Stomach smooth muscle (tissue), 2 donors: ENCODE measurements around the gene ENO1.

Source experiments
- H3K27ac ChIP-seq: one replicate; pipeline ENCODE4 v1.7.0; 2013; ENCODE audit warnings: mild to moderate bottlenecking, low read length, inconsistent platforms
- H3K27me3 ChIP-seq, 2 donors: one replicate each; pipeline ENCODE4 v1.7.0; 2013; ENCODE audit warnings: low read length in 2 of 2; ENCODE audit not compliant: insufficient read depth in 2 of 2, control insufficient read depth in 1 of 2
- H3K36me3 ChIP-seq, 2 donors: one replicate each; pipeline ENCODE4 v1.7.0; 2013; ENCODE audit warnings: low read length in 2 of 2; ENCODE audit not compliant: control insufficient read depth in 2 of 2, insufficient read depth in 2 of 2
- H3K4me1 ChIP-seq: one replicate; pipeline ENCODE4 v1.7.0; 2013; ENCODE audit warnings: low read length; ENCODE audit not compliant: control insufficient read depth, insufficient read depth
- H3K4me3 ChIP-seq, 2 donors: one replicate each; pipeline ENCODE4 v1.7.0; 2013; ENCODE audit warnings: low read length in 2 of 2
- H3K9ac ChIP-seq, 2 donors: one replicate each; pipeline ENCODE4 v1.7.0; 2013; ENCODE audit warnings: low read length in 2 of 2, mild to moderate bottlenecking in 1 of 2
- H3K9me3 ChIP-seq, 2 donors: one replicate each; pipeline ENCODE4 v1.7.0; 2013; ENCODE audit warnings: low read length in 2 of 2; ENCODE audit not compliant: control insufficient read depth in 2 of 2
- donor health status: healthy.
- donor health status: Pancreatic carcinoma.

The ENO1 gene

GRCh38 chr1:8879464-8879921 lies 1.0 kb upstream of the ENO1 start:
- H3K27me3 ChIP-seq, result no peaks in the 10 kb centered on the region
- peak overlapping the region; percentile 92 for H3K27ac ChIP-seq
- peaks cover 2 to 4% of the 10 kb centered on the region in 2 donors for H3K36me3 ChIP-seq
- no peaks in the 10 kb centered on the region for H3K9me3 ChIP-seq
- peak overlapping the region; percentile 51 to 91 for H3K4me3 ChIP-seq
- peaks cover 35% of the 10 kb centered on the region for H3K4me1 ChIP-seq
- peak overlapping the region in 1 of 2 donors; percentile 97 for H3K9ac ChIP-seq

DNA sequence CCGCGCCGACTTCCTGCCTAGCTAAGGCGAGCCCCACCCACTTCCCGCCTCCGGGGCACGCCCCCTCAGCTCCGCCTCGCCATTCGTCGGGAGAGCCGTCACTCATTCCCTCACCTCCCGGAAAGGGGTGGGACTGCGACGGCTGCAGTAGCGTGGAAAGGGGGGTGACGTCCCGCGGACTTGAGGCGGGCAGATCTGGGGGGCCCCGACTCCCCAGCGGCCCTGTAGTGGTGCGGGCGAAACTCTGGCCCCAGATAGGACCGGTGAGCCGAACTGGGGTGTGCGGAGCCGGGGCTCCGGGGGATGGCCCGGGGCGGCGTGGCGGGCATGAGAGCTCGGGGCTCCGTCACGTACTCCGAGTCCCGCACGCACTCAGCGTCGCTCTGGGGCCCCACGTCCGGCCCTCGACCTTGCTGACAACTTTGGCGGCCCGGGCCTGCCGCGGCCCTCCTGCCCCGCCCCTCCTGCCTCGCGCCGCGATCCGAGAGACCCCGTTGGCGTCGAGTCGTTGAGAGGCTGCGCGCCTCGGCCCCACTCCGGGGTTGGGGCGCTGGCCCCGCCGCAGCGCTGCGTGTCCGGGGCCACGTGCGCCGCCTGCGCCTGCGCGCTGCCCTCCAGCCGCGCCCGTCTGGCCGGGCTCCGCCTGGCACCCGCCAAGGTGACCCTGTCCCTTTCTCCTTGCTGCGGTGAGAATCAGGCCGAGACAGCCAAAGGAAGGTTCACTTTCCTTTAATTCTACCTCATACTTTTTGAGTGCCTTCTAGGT lies 395 bp upstream of the ENO1 start:
- Histone ChIP-seq H3K4me1 (peaks cover 39% of the 10 kb centered on the region), H3K9me3 (no peaks in the 10 kb centered on the region), H3K27me3 (no peaks in the 10 kb centered on the region)

DNA sequence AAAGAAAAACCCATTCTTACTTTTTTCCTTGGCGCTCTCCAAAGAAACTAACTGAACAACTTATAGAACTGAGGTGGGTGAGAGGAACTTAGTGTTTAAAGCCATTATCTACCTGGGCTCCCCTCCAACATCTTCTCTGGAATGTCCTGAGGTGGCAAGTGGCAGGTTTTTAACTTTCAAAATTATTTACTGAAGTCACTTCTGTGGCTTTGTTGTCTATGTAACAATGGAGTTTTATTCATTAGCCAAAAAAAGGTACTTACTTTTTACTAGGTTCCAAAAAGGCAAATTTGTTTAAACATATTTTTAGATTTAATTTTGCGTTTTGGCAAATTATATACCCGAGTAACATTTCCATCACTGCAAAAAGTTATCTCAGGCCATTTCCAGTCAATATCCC lies 2.4 kb downstream of the ENO1 start:
- H3K4me1 ChIP-seq, result peaks cover 51% of the 10 kb centered on the region
- no peaks in the 10 kb centered on the region for H3K9me3 ChIP-seq
- H3K36me3 ChIP-seq, result peaks cover 26 to 33% of the 10 kb centered on the region in 2 donors
- H3K27me3 ChIP-seq, result no peaks in the 10 kb centered on the region
- peak overlapping the region in 1 of 2 donors; percentile 28 for H3K4me3 ChIP-seq
- no peak overlapping the region for H3K27ac ChIP-seq
- no peak overlapping the region for H3K9ac ChIP-seq

More for the DNA sequence above, 395 bp upstream of the ENO1 start:
- H3K36me3 ChIP-seq, result peaks cover 5 to 8% of the 10 kb centered on the region in 2 donors
- peak overlapping the region; percentile 78 to 97 for H3K9ac ChIP-seq
- H3K4me3 ChIP-seq, result peak overlapping the region; percentile 88 to 91
- H3K27ac ChIP-seq, result peak overlapping the region; percentile 92

DNA sequence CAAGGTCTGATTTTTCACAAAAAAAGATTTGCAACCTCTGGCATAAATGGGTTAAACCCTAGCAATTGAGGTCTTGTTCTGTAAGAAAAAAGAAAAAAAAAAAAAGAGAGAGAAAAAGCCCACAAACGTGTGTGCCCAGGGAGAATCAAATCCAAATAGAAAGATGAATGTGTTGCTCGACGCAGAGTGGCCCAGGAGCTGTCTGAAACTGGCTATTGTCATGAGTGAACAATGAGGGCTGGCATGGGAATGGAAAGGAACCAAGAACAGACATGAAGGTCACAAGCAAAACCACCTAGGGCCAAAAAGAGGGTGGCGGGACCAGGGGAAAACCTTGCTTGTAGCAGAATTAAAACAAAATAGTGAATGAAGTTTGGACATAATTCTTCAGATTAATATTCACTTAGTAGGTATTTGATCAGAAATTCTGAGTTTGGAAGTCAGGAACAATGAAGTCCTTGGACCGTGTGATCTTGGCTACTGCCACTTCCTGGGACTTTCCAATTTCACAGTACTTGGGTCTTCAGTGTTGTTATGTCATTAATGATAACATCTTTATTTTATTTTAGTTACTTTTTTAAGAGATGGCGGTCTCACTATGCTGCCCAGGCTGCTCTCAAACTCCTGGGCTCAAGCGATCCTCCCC lies 3.1 kb downstream of the ENO1 start:
- no peaks in the 10 kb centered on the region for H3K9me3 ChIP-seq
- peaks cover 32 to 41% of the 10 kb centered on the region in 2 donors for H3K36me3 ChIP-seq
- H3K9ac ChIP-seq, result no peak overlapping the region
- peaks cover 48% of the 10 kb centered on the region for H3K4me1 ChIP-seq
- no peak overlapping the region for H3K4me3 ChIP-seq
- no peaks in the 10 kb centered on the region for H3K27me3 ChIP-seq
- peak overlapping the region; percentile 11 for H3K27ac ChIP-seq

GRCh38 chr1:8874230-8875201 lies 4.0 kb downstream of the ENO1 start:
- Histone ChIP-seq H3K4me1 (peaks cover 43% of the 10 kb centered on the region), H3K4me3 (peak overlapping the region in 1 of 2 donors; percentile 35), H3K27ac (peak overlapping the region; percentile 46), H3K9me3 (no peaks in the 10 kb centered on the region), H3K36me3 (peaks cover 39 to 48% of the 10 kb centered on the region in 2 donors), H3K9ac (peak overlapping the region in 1 of 2 donors; percentile 58), H3K27me3 (no peaks in the 10 kb centered on the region)

DNA sequence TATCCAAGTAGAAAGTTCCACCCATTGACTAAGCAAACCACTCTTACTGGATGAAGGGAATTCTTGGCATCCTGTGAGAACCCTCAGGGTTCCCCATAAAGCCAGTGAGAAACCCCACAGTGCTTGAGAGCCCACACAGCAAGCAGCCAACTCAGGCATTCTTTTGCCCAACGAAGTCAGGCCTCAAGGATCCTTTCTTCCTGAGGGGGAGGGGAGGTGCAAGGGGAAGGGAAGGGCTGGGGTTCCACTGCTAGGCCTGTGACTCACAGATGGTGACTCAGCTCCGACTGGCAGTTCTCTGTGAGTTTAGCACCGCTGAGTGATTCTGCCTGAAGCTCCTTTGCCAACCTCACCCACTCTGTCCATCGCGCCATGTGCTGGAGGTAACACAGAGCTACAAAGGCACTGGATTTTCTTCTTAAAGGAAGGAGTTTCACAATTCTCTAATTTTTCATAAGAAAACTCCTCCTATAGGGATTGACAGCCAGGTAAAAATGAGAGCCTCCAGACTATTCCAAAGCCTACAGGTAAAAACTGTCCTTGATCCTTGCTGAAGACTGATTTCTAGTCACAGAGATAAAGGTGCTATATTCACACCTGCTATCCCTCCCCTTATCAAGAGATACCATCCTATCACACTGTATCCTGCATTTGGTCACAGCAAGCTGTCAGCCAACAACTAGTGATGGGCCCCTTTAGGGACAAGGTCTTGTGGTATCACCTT lies 4.8 kb downstream of the ENO1 start:
- Histone ChIP-seq H3K4me3 (peak overlapping the region; percentile 17 to 35), H3K27me3 (no peaks in the 10 kb centered on the region), H3K9me3 (no peaks in the 10 kb centered on the region), H3K4me1 (peaks cover 35% of the 10 kb centered on the region), H3K27ac (peak overlapping the region; percentile 46), H3K36me3 (peaks cover 45 to 55% of the 10 kb centered on the region in 2 donors), H3K9ac (peak overlapping the region in 1 of 2 donors; percentile 58)

GRCh38 chr1:8873001-8873400 lies 5.5 kb downstream of the ENO1 start:
- peaks cover 48 to 59% of the 10 kb centered on the region in 2 donors for H3K36me3 ChIP-seq

DNA sequence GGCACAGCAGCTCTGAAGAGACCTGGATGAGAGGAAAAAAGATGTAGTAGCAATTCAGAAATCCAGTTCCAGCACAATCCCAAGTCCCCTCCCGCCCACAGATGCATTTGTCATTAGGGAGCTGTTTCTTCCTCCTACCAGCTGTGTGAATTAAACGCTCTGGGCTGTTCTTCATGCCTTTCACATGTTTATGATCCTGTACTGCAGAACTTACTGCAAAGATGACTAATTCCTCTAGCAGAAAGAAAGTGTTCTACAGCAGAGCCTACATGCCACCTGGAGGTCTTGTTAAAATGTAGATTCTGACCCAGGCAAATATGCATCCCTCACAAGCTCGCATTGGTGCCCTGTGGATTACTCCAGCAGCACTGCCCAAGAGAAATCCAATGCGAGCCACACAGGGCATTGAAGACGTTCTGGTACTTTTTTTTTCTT lies 6.5 kb downstream of the ENO1 start:
- peaks cover 55 to 68% of the 10 kb centered on the region in 2 donors for H3K36me3 ChIP-seq
- H3K4me3 ChIP-seq, result no peak overlapping the region
- H3K27me3 ChIP-seq, result no peaks in the 10 kb centered on the region
- no peak overlapping the region for H3K9ac ChIP-seq
- H3K4me1 ChIP-seq, result peaks cover 31% of the 10 kb centered on the region
- H3K9me3 ChIP-seq, result no peaks in the 10 kb centered on the region
- H3K27ac ChIP-seq, result no peak overlapping the region

More at GRCh38 chr1:8873001-8873400, 5.5 kb downstream of the ENO1 start:
- Histone ChIP-seq H3K9ac (no peak overlapping the region), H3K4me3 (no peak overlapping the region), H3K4me1 (peaks cover 35% of the 10 kb centered on the region), H3K27ac (peak overlapping the region; percentile 24), H3K9me3 (no peaks in the 10 kb centered on the region), H3K27me3 (no peaks in the 10 kb centered on the region)

DNA sequence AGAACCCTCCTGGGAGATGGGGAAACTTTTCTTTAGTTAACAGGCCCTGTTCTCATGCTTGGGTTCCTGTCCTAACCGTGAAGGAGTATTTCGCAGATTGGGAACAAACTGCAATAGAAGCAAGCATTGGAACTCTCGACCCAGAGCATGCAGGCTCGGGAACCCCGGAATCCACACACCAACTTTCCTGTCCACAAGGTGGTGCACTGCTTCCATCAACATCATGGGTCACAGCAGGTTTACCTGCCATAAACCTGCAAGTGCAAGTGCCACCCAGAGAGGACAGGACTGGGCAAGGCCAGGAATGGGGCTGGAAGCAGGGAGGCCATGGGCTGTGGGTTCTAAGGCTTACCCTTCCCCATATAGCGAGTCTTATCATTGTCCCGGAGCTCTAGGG lies 6.9 kb downstream of the ENO1 start:
- no peaks in the 10 kb centered on the region for H3K9me3 ChIP-seq
- H3K27ac ChIP-seq, result no peak overlapping the region
- no peak overlapping the region for H3K9ac ChIP-seq
- H3K36me3 ChIP-seq, result peaks cover 60 to 73% of the 10 kb centered on the region in 2 donors
- no peak overlapping the region for H3K4me3 ChIP-seq
- H3K27me3 ChIP-seq, result no peaks in the 10 kb centered on the region
- H3K4me1 ChIP-seq, result peaks cover 31% of the 10 kb centered on the region
